GM12878 (cell line): ENCODE results near the gene ERC1. TPM values are rescaled to one million over a fixed set of nuclear protein-coding genes. Genes with fewer than 3 reads are reported as not detected.

Experiments used
- ATAC-seq: fragments of 200-7000 bp; cut with Tn5 transposase; 3 replicates; pipeline ENCODE4 v1.9.1; 2020; ENCODE audit warnings: mild to moderate bottlenecking, moderate library complexity
- BruUV-seq: library from RNA; stranded (reverse); fragments of 400-500 nt; replicated peaks from 2 replicates; lab custom pipeline; 2021; lab: Mats Ljungman, UMichigan
- CTCF ChIA-PET: fragments of 300-600 bp; sonication (Branson Sonifier 250); formaldehyde crosslinking; extraction: SDS; loops from one replicate; lab custom pipeline; 2021; ENCODE audit warnings: inconsistent platforms; lab: Yijun Ruan, JAX
- POLR2A ChIA-PET: fragments of 350-600 bp; formaldehyde crosslinking; extraction: SDS; loops from one replicate; lab custom pipeline; 2021; ENCODE audit warnings: inconsistent platforms; lab: Charles Lee
- RAD21 ChIA-PET: fragments of 300-600 bp; sonication (Branson Sonifier 250); formaldehyde crosslinking; loops from one replicate; lab custom pipeline; 2023; ENCODE audit warnings: antibody characterized with exemption; ENCODE audit not compliant: unreplicated experiment; lab: Charles Lee
- SMC1A ChIA-PET: fragments of 300-600 bp; sonication (Branson Sonifier 250); formaldehyde crosslinking; loops from one replicate; lab custom pipeline; 2023; ENCODE audit not compliant: unreplicated experiment, uncharacterized antibody; lab: Charles Lee
- DNase-seq: peaks from one replicate; pipeline ENCODE4 v3.0.0-alpha.2; 2011; ENCODE audit warnings: low read depth, low spot score
- FAIRE-seq: peaks from 3 replicates; lab custom pipeline; 2011; peaks lifted over from hg19 to GRCh38; lab: Jason Lieb, UNC
- H2AFZ ChIP-seq: 2 replicates; pipeline ENCODE4 v1.6.0; 2011; ENCODE audit warnings: low read depth, low read length, control low read depth; ENCODE audit not compliant: control insufficient read depth
- H3K27ac ChIP-seq: 2 replicates; pipeline ENCODE4 v1.5.1; 2011; ENCODE audit warnings: control low read depth; ENCODE audit not compliant: control insufficient read depth, insufficient read depth
- H3K27me3 ChIP-seq, 2 experiments: replicated peaks in 1 of 2; 2 replicates each; pipeline versions ENCODE4 v1.6.0 to v1.6.1; 2011; ENCODE audit warnings: low read length in 1 of 2; ENCODE audit not compliant: control insufficient read depth in 2 of 2, insufficient read depth in 2 of 2
- H3K36me3 ChIP-seq, 2 experiments: 2 replicates each; pipeline ENCODE4 v1.5.1; 2011; ENCODE audit warnings: low read length in 1 of 2; ENCODE audit not compliant: control insufficient read depth in 2 of 2, insufficient read depth in 2 of 2
- H3K4me1 ChIP-seq: 2 replicates; pipeline ENCODE4 v1.6.1; 2011; ENCODE audit warnings: mild to moderate bottlenecking, low read length, moderate library complexity, mixed read lengths; ENCODE audit not compliant: control insufficient read depth, insufficient read depth
- H3K4me2 ChIP-seq: 2 replicates; pipeline ENCODE4 v1.6.0; 2011; ENCODE audit warnings: control low read depth; ENCODE audit not compliant: control insufficient read depth, insufficient read depth
- H3K4me3 ChIP-seq: fragments of 200-600 bp; sonication (generic); 2 replicates; pipeline ENCODE4 v1.5.1; 2016
- H3K79me2 ChIP-seq: 2 replicates; pipeline ENCODE4 v1.6.0; 2011; ENCODE audit warnings: low read length; ENCODE audit not compliant: control insufficient read depth, insufficient read depth
- H3K9ac ChIP-seq: 2 replicates; pipeline ENCODE4 v1.8.0; 2011; ENCODE audit warnings: low read length, control low read depth, mixed read lengths; ENCODE audit not compliant: control insufficient read depth, insufficient read depth
- H3K9me3 ChIP-seq: replicated peaks from 3 replicates; pipeline ENCODE4 v1.5.1; 2011; ENCODE audit warnings: mild to moderate bottlenecking, low read length; ENCODE audit not compliant: control insufficient read depth, insufficient read depth
- H4K20me1 ChIP-seq: 2 replicates; pipeline ENCODE4 v1.6.0; 2011; ENCODE audit not compliant: control insufficient read depth, insufficient read depth
- CBX5 ChIP-seq: sonication (generic); IDR thresholded peaks from 2 replicates; pipeline ENCODE4 v1.6.1; 2016; ENCODE audit warnings: low read depth, moderate library complexity, mild to moderate bottlenecking, inconsistent platforms
- NFIC ChIP-seq: IDR thresholded peaks from 2 replicates; pipeline ENCODE4 v1.6.1; 2012; ENCODE audit warnings: low read depth, mild to moderate bottlenecking, inconsistent platforms, low read length, moderate library complexity
- NFXL1 ChIP-seq: fragments of 450-650 bp; IDR thresholded peaks from 2 replicates; pipeline ENCODE4 v1.6.1; 2017; ENCODE audit warnings: antibody characterized with exemption, mild to moderate bottlenecking, borderline replicate concordance
- RFX5 ChIP-seq: IDR thresholded peaks from 2 replicates; pipeline ENCODE4 v1.6.1; 2011; ENCODE audit warnings: low read depth, low read length, improper control_type of control experiment
- SIX5 ChIP-seq: IDR thresholded peaks from 2 replicates; pipeline ENCODE4 v1.6.1; 2011; ENCODE audit warnings: mild to moderate bottlenecking, low read depth, low read length, moderate library complexity; ENCODE audit not compliant: severe bottlenecking
- SMC3 ChIP-seq: IDR thresholded peaks from 2 replicates; pipeline ENCODE4 v1.6.1; 2011; ENCODE audit warnings: low read length, improper control_type of control experiment, borderline replicate concordance
- SREBF2 ChIP-seq: IDR thresholded peaks from 2 replicates; pipeline ENCODE4 v1.6.1; 2012; ENCODE audit warnings: mild to moderate bottlenecking, low read length
- in situ Hi-C: fragments of 300-500 bp; cut with MboI; formaldehyde crosslinking; loops from 9 replicates; pipeline ENCODE4 v1.14.3; 2018; ENCODE audit warnings: mixed read lengths
- intact Hi-C: fragments of 100-400 bp; cut with micrococcal nuclease; formaldehyde crosslinking; loops from one replicate; pipeline ENCODE4 v1.14.2; 2022; ENCODE audit not compliant: unreplicated experiment
- polyA plus RNA-seq, 11 experiments: library from polyadenylated mRNA; depleted of rRNA in 4 of 11; unstranded in 6 of 11; stranded (reverse) in 5 of 11; fragments of >200 nt; fragmentation: Nextera tagmentation in 4 of 11; fragmentation: Illumina TruSeq in 1 of 11; extraction: Ambion mirVana in 4 of 11; extraction: Trizol in 1 of 11; gene quantifications; 1 replicate in 1 of 11; 2 replicates in 10 of 11; pipeline versions ENCODE4 v1.2.1 to v1.2.3, GENCODE V29; 2011 to 2016; ENCODE audit warnings: inconsistent platforms in 2 of 11, missing spikeins in 2 of 11, low read depth in 1 of 11
- total RNA-seq, 4 experiments: library from RNA; depleted of rRNA in 3 of 4; stranded (reverse); fragments of >200 nt in 3 of 4; fragmentation: Illumina TruSeq in 1 of 4; extraction: Trizol in 1 of 4; gene quantifications; 2 replicates each; pipeline versions ENCODE4 v1.2.1 to v1.2.3, GENCODE V29; 2013 to 2021
- TF ChIP-seq, protein P1 (sequence below): IDR thresholded peaks from 2 replicates; pipeline ENCODE4 v1.6.1; 2011; ENCODE audit warnings: borderline replicate concordance, low read depth, mild to moderate bottlenecking, moderate library complexity, low read length; ENCODE audit not compliant: insufficient read depth, poor library complexity, severe bottlenecking

The ERC1 gene
- total and polyA plus RNA-seq, 10 of the 15 experiments (the other 5 are each of a cell fraction or from before 2014, with no cell fraction given): 0.75 to 8.0 (median 5.0) TPM

DNA sequence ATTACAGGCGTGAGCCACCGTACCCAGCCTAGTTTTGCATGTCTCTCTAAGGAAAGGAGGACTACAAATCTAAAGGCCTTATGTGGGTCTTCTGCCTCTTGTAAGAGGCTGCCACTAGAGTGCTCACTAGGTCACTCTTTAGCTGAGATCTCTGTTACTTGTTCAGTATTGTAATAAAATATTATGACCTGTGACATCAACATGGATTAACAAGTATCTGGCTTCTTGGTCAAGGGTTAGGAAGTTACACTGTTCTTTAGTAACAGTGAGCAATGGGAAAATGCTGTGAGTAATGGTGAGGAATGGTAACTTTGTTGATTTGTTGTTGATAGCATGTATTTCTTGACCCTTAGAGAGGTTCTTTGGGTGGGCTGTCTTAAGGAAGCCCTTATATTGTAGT is 50.5 kb downstream of the ERC1 start (continued):
- no peak for TF ChIP-seq NFXL1
- no peak for TF ChIP-seq SMC3
- TF ChIP-seq RFX5: no peak

DNA sequence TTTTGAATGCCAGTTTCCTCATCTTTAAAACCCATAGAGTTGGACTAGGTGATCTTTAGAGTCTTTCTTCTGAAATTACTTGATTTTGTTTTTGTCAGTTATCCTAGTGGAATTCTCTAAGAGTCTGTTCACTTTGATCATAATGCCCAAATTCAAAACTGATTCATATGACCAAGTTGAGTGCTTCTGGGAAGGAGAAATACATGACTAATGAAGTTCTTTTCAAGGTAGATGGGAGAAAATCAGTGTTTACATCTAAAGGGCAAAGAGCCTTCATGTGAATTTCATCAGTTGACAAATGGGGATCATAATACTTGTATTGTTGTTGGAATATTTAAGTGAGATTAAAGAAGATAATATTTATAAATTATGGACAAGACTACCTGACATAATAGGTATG is 53.2 kb downstream of the ERC1 start:
- Histone ChIP-seq H3K9me3 (no peaks in the 10 kb centered on the region), H3K4me1 (no peaks in the 10 kb centered on the region), H3K27me3 (no peaks in the 10 kb centered on the region; a peak in 1 of 4 replicates), H3K79me2 (no peaks in the 10 kb centered on the region), H4K20me1 (0 out of 2 replicates have a peak, but pooled peaks cover 3% of the 10 kb centered on the region), H2AFZ (no peak overlapping the region), H3K4me2 (no peak overlapping the region), H3K36me3 (no peaks in the 10 kb centered on the region), H3K4me3 (no peak overlapping the region), H3K27ac (no peak overlapping the region), H3K9ac (no peak overlapping the region)
- ChIA-PET SMC1A (no interaction called here), CTCF (no interaction called here), RAD21 (no interaction called here), POLR2A (no interaction called here)
- in situ Hi-C loops: no loop called here
- FAIRE-seq (no peak), ATAC-seq (no peak), DNase-seq (no peak)
- intact Hi-C loops: no loop called here
- TF ChIP-seq NFIC (no peak), SIX5 (no peak), SREBF2 (no peak), CBX5 (no peak)
- TF ChIP-seq, protein P1, sequence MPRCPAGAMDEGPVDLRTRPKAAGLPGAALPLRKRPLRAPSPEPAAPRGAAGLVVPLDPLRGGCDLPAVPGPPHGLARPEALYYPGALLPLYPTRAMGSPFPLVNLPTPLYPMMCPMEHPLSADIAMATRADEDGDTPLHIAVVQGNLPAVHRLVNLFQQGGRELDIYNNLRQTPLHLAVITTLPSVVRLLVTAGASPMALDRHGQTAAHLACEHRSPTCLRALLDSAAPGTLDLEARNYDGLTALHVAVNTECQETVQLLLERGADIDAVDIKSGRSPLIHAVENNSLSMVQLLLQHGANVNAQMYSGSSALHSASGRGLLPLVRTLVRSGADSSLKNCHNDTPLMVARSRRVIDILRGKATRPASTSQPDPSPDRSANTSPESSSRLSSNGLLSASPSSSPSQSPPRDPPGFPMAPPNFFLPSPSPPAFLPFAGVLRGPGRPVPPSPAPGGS: no peak
- BruUV-seq: no TSS peak
